Activated T-cell treated with anti-CD3 and anti-CD28 coated beads, Interleukin-2, amount 50 U/mL, for 72 hours (primary cell): ENCODE measurements around the gene PREP. TPM values are rescaled to one million over a fixed set of nuclear protein-coding genes. Genes with fewer than 3 reads are reported as not detected.

ENCODE experiments used
- ATAC-seq, 2 donors: fragments of 150-1000 bp; cut with Tn5 transposase; replicated peaks in 1 of 2; 2 replicates each; pipeline ENCODE4 v1.10.0; 2021; ENCODE audit warnings: moderate library complexity in 2 of 2, mild to moderate bottlenecking in 1 of 2
- DNase-seq, 2 donors: peaks; one replicate each; pipeline ENCODE4 v3.0.0; 2021 to 2022; ENCODE audit warnings: mixed read lengths in 1 of 2
- H3K27ac Mint-ChIP-seq: one replicate; pipeline ENCODE4 v1.8.0; 2022; ENCODE audit warnings: mild to moderate bottlenecking, moderate library complexity, mixed read lengths
- H3K27me3 Mint-ChIP-seq: one replicate; pipeline ENCODE4 v1.8.0; 2022; ENCODE audit warnings: low read depth, mixed read lengths
- H3K36me3 Mint-ChIP-seq, 2 donors: one replicate each; pipeline ENCODE4 v1.8.0; 2022; ENCODE audit warnings: mixed read lengths in 2 of 2, mild to moderate bottlenecking in 1 of 2; ENCODE audit not compliant: insufficient read depth in 2 of 2
- H3K4me1 Mint-ChIP-seq: one replicate; pipeline ENCODE4 v1.8.0; 2022; ENCODE audit warnings: low read depth, mixed read lengths
- H3K4me3 Mint-ChIP-seq, 2 donors: one replicate each; pipeline ENCODE4 v1.8.0; 2022; ENCODE audit warnings: mild to moderate bottlenecking in 2 of 2, mixed read lengths in 2 of 2, moderate library complexity in 2 of 2
- H3K9me3 Mint-ChIP-seq, 2 donors: one replicate each; pipeline ENCODE4 v1.8.0; 2022; ENCODE audit warnings: mixed read lengths in 2 of 2
- total RNA-seq, 2 donors: library from RNA; stranded (reverse); gene quantifications; one replicate each; pipeline ENCODE4 v1.2.3, GENCODE V29; 2022

PREP gene
- 10 to 100 TPM; 31.6 to 40.0 TPM for total RNA-seq

- H3K27me3 Mint-ChIP-seq, result peaks cover 7% of the 10 kb centered on the region
- peaks cover 0 to 2% of the 10 kb centered on the region in 2 donors for H3K36me3 Mint-ChIP-seq
- peak within 1 kb of the TSS; percentile 83 for H3K27ac Mint-ChIP-seq
- DNase-seq (peak; percentile 90 to 94), ATAC-seq (peak; percentile 95)
- H3K4me1 Mint-ChIP-seq, result peaks cover 56% of the 10 kb centered on the region
- H3K4me3 Mint-ChIP-seq, result peak within 1 kb of the TSS; percentile 92 to 99
- H3K9me3 Mint-ChIP-seq, result no peaks in the 10 kb centered on the region
These were observed at the start of gene PREP for GRCh38 chr6:105402939-105403935. Gene PREP (minus strand): TSS chr6:105403082. CDS start chr6:105402891, 191 bp downstream.

- peaks cover 17% of the 10 kb centered on the region for H3K4me1 Mint-ChIP-seq
- peak overlapping the region in 1 of 2 donors; percentile 85 for H3K4me3 Mint-ChIP-seq
- no peaks in the 10 kb centered on the region for H3K9me3 Mint-ChIP-seq
- ATAC-seq (no peak), DNase-seq (no peak)
- H3K27me3 Mint-ChIP-seq, result peaks cover 9% of the 10 kb centered on the region
- H3K36me3 Mint-ChIP-seq, result peaks cover 0 to 2% of the 10 kb centered on the region in 2 donors
- H3K27ac Mint-ChIP-seq, result peak overlapping the region; percentile 93
These were observed 49.5 kb upstream of the PREP start for GRCh38 chr6:105452376-105452775.

GRCh38 chr6:105449756-105450390, 47.0 kb upstream of the PREP start:
- DNase-seq (no peak), ATAC-seq (no peak)
- peaks cover 7% of the 10 kb centered on the region for H3K27me3 Mint-ChIP-seq
- H3K27ac Mint-ChIP-seq, result no peak overlapping the region
- H3K9me3 Mint-ChIP-seq, result no peaks in the 10 kb centered on the region
- H3K4me3 Mint-ChIP-seq, result no peak overlapping the region
- H3K4me1 Mint-ChIP-seq, result peaks cover 17% of the 10 kb centered on the region
- peaks cover 0 to 2% of the 10 kb centered on the region in 2 donors for H3K36me3 Mint-ChIP-seq

GRCh38 chr6:105445481-105445880, 42.6 kb upstream of the PREP start:
- Mint-ChIP-seq H3K4me3 (no peak overlapping the region), H3K4me1 (no peaks in the 10 kb centered on the region), H3K9me3 (no peaks in the 10 kb centered on the region), H3K27ac (no peak overlapping the region), H3K36me3 (no peaks in the 10 kb centered on the region), H3K27me3 (peaks cover 7% of the 10 kb centered on the region)
- DNase-seq, result no peak
- ATAC-seq, result no peak

- H3K36me3 Mint-ChIP-seq, result no peaks in the 10 kb centered on the region
- H3K4me3 Mint-ChIP-seq, result no peak overlapping the region
- no peak overlapping the region for H3K27ac Mint-ChIP-seq
- H3K9me3 Mint-ChIP-seq, result no peaks in the 10 kb centered on the region
- no peaks in the 10 kb centered on the region for H3K4me1 Mint-ChIP-seq
- DNase-seq (no peak), ATAC-seq (no peak)
- H3K27me3 Mint-ChIP-seq, result peaks cover 7% of the 10 kb centered on the region
These were observed 41.1 kb upstream of the PREP start for GRCh38 chr6:105443941-105444340.

GRCh38 chr6:105442369-105442768, 39.5 kb upstream of the PREP start:
- Mint-ChIP-seq H3K36me3 (no peaks in the 10 kb centered on the region), H3K27ac (no peak overlapping the region)

GRCh38 chr6:105437236-105437635, 34.4 kb upstream of the PREP start:
- H3K27me3 Mint-ChIP-seq, result peaks cover 34% of the 10 kb centered on the region
- H3K27ac Mint-ChIP-seq, result no peak overlapping the region
- H3K9me3 Mint-ChIP-seq, result no peaks in the 10 kb centered on the region
- H3K36me3 Mint-ChIP-seq, result no peaks in the 10 kb centered on the region
- no peaks in the 10 kb centered on the region for H3K4me1 Mint-ChIP-seq
- no peak overlapping the region for H3K4me3 Mint-ChIP-seq
- DNase-seq, result no peak
- no peak for ATAC-seq

More at GRCh38 chr6:105442369-105442768, 39.5 kb upstream of the PREP start:
- Mint-ChIP-seq H3K4me3 (no peak overlapping the region), H3K4me1 (no peaks in the 10 kb centered on the region), H3K9me3 (no peaks in the 10 kb centered on the region), H3K27me3 (peaks cover 2% of the 10 kb centered on the region)
- no peak for ATAC-seq
- no peak for DNase-seq

- H3K36me3 Mint-ChIP-seq, result no peaks in the 10 kb centered on the region
- no peak for ATAC-seq
- no peak overlapping the region for H3K4me3 Mint-ChIP-seq
- no peaks in the 10 kb centered on the region for H3K9me3 Mint-ChIP-seq
- no peak overlapping the region for H3K27ac Mint-ChIP-seq
- DNase-seq, result no peak
- H3K27me3 Mint-ChIP-seq, result peaks cover 34% of the 10 kb centered on the region
- H3K4me1 Mint-ChIP-seq, result no peaks in the 10 kb centered on the region
These were observed 30.8 kb upstream of the PREP start for GRCh38 chr6:105433723-105434122.

GRCh38 chr6:105432797-105433196, 29.9 kb upstream of the PREP start:
- peaks cover 34% of the 10 kb centered on the region for H3K27me3 Mint-ChIP-seq
- H3K4me1 Mint-ChIP-seq, result no peaks in the 10 kb centered on the region
- no peaks in the 10 kb centered on the region for H3K36me3 Mint-ChIP-seq
- no peak overlapping the region for H3K27ac Mint-ChIP-seq
- DNase-seq (no peak), ATAC-seq (peak in 1 of 2 donors; percentile 50)
- no peak overlapping the region for H3K4me3 Mint-ChIP-seq
- no peaks in the 10 kb centered on the region for H3K9me3 Mint-ChIP-seq

- H3K36me3 Mint-ChIP-seq, result no peaks in the 10 kb centered on the region
- no peak overlapping the region for H3K4me3 Mint-ChIP-seq
- H3K27me3 Mint-ChIP-seq, result peaks cover 24% of the 10 kb centered on the region
- no peaks in the 10 kb centered on the region for H3K9me3 Mint-ChIP-seq
- no peak overlapping the region for H3K27ac Mint-ChIP-seq
- peak in 1 of 2 donors; percentile 24 for DNase-seq
- H3K4me1 Mint-ChIP-seq, result no peaks in the 10 kb centered on the region
- no peak for ATAC-seq
These were observed 28.3 kb upstream of the PREP start for GRCh38 chr6:105431226-105431625.

GRCh38 chr6:105430685-105431084, 27.8 kb upstream of the PREP start:
- Mint-ChIP-seq H3K4me1 (no peaks in the 10 kb centered on the region), H3K9me3 (no peaks in the 10 kb centered on the region), H3K4me3 (no peak overlapping the region), H3K27me3 (peaks cover 19% of the 10 kb centered on the region), H3K27ac (no peak overlapping the region), H3K36me3 (no peaks in the 10 kb centered on the region)
- no peak for DNase-seq
- ATAC-seq, result no peak

- H3K27me3 Mint-ChIP-seq, result peaks cover 15% of the 10 kb centered on the region
- no peaks in the 10 kb centered on the region for H3K4me1 Mint-ChIP-seq
- ATAC-seq (no peak), DNase-seq (no peak)
- H3K27ac Mint-ChIP-seq, result no peak overlapping the region
- H3K9me3 Mint-ChIP-seq, result no peaks in the 10 kb centered on the region
- H3K4me3 Mint-ChIP-seq, result no peak overlapping the region
- no peaks in the 10 kb centered on the region for H3K36me3 Mint-ChIP-seq
These were observed 26.8 kb upstream of the PREP start for GRCh38 chr6:105429676-105430075.

GRCh38 chr6:105428342-105428957, 25.6 kb upstream of the PREP start:
- Mint-ChIP-seq H3K27me3 (peaks cover 13% of the 10 kb centered on the region), H3K4me1 (no peaks in the 10 kb centered on the region), H3K36me3 (no peaks in the 10 kb centered on the region), H3K9me3 (no peaks in the 10 kb centered on the region), H3K4me3 (no peak overlapping the region), H3K27ac (no peak overlapping the region)
- no peak for DNase-seq
- ATAC-seq, result no peak
